ENCODE data around the gene ESPNL.

DNA sequence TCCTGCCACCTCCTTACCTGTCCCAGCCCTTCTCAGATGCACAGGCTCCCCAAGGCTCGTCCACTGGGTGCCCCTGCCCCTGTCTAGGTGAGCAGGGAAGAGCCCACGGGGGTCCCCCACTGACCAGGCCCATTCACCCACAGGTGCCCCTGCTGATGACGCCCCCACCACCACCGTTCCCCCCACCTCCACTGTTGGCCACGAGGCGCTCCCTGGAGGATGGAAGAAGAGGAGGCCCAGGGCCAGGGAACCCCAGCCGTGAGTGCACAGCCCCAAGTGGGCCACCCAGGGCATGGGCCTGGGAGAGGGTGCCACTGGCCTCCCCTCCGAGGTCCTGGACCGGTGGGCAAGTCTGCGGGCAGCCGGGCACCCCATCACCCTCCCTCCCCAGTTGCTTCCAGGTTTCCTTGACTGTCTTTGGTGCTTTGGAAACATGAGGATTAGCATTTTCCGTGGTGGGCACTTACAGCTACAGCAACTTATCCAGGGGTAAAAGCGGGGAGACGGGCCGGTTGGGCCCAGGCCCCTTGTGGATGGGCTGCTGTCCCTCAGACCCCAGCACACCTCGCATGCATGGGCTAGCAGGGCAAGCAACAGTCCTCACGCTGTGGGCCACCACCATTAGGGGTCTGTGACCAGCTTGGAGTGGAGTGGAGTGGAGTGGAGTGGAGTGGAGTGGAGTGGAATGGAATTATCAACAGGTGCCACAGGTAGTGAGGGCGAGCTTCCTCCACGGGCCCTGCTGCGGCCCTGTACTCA, 25.2 kb downstream of the ESPNL start:
- TF ChIP-seq, protein P1, sequence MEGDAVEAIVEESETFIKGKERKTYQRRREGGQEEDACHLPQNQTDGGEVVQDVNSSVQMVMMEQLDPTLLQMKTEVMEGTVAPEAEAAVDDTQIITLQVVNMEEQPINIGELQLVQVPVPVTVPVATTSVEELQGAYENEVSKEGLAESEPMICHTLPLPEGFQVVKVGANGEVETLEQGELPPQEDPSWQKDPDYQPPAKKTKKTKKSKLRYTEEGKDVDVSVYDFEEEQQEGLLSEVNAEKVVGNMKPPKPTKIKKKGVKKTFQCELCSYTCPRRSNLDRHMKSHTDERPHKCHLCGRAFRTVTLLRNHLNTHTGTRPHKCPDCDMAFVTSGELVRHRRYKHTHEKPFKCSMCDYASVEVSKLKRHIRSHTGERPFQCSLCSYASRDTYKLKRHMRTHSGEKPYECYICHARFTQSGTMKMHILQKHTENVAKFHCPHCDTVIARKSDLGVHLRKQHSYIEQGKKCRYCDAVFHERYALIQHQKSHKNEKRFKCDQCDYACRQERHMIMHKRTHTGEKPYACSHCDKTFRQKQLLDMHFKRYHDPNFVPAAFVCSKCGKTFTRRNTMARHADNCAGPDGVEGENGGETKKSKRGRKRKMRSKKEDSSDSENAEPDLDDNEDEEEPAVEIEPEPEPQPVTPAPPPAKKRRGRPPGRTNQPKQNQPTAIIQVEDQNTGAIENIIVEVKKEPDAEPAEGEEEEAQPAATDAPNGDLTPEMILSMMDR (IDR thresholded peaks at IDR 0.05) = no peak
- no peak for TF ChIP-seq POLR2A (IDR thresholded peaks at IDR 0.05)

All from lower leg skin (tissue), 3 donors.